ENCODE measurements around the gene BCL6. TPM values are rescaled to one million over a fixed set of nuclear protein-coding genes. Genes with fewer than 3 reads are reported as not detected.

Gene BCL6
- total RNA-seq, 1 donor from 2014 or later: 123 TPM

DNA sequence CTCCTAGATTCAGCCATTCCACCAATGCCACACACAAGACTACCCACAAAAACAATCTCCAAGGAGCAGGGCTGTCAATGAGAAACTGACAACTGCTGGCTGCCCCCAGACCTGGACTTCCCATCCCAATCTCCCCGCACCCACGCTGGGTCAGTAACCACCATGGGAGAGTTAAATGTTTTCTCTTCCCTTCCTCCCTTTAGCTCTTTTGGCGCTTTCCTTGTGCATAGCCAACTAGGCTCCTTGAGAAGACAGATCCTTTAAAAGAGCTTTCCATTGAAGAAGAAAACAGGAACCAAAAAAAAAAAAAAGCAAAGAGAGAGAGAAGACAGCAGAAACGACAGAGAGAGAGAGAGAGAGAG, 8.3 kb downstream of the BCL6 start:
- H3K4me1 ChIP-seq: peaks cover 52% of the 10 kb centered on the region
- ATAC-seq: no peak
- intact Hi-C loops (cut with DNase I): no loop called here

DNA sequence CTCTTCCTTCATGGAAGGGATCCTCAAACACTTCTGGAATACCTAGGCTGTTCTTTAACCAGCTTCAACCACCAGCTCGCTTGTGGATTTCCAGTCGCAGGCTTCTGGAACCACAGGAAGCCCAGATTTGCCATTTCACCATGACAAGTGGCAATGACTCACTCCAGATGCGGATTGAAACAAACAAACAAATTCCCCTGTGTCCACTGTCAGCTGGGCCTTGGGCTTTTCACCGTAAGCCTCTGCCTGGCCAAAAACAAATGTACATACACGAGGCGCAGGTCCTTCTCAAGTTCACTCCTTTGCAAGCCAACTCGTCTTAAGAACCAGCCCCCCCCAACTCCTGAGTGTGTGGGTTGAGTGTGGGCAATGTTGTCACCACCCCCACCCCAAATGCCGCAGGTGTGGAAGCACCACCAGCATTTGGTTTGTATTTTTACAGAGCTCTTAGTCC, 8.8 kb downstream of the BCL6 start:
- intact Hi-C loops (cut with DNase I): no loop called here
- ATAC-seq (no peak), DNase-seq (peak; percentile 45)
- TF ChIP-seq, protein P1, sequence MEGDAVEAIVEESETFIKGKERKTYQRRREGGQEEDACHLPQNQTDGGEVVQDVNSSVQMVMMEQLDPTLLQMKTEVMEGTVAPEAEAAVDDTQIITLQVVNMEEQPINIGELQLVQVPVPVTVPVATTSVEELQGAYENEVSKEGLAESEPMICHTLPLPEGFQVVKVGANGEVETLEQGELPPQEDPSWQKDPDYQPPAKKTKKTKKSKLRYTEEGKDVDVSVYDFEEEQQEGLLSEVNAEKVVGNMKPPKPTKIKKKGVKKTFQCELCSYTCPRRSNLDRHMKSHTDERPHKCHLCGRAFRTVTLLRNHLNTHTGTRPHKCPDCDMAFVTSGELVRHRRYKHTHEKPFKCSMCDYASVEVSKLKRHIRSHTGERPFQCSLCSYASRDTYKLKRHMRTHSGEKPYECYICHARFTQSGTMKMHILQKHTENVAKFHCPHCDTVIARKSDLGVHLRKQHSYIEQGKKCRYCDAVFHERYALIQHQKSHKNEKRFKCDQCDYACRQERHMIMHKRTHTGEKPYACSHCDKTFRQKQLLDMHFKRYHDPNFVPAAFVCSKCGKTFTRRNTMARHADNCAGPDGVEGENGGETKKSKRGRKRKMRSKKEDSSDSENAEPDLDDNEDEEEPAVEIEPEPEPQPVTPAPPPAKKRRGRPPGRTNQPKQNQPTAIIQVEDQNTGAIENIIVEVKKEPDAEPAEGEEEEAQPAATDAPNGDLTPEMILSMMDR (IDR thresholded peaks at IDR 0.05): no peak
- Histone ChIP-seq H3K4me3 (peak overlapping the region; percentile 69), H3K27me3 (ENCODE audit: low read depth) (no peaks in the 10 kb centered on the region), H3K4me1 (peaks cover 47% of the 10 kb centered on the region), H3K36me3 (peaks cover 35% of the 10 kb centered on the region), H3K9me3 (no peaks in the 10 kb centered on the region), H3K27ac (peak overlapping the region; percentile 99)

More for the DNA sequence above, 8.3 kb downstream of the BCL6 start:
- TF ChIP-seq, protein P1 (IDR thresholded peaks at IDR 0.05): no peak
- Histone ChIP-seq H3K4me3 (peak overlapping the region; percentile 69), H3K36me3 (peaks cover 30% of the 10 kb centered on the region), H3K27me3 (ENCODE audit: low read depth) (no peaks in the 10 kb centered on the region), H3K27ac (peak overlapping the region; percentile 99), H3K9me3 (no peaks in the 10 kb centered on the region)
- peak; percentile 46 for DNase-seq

DNA sequence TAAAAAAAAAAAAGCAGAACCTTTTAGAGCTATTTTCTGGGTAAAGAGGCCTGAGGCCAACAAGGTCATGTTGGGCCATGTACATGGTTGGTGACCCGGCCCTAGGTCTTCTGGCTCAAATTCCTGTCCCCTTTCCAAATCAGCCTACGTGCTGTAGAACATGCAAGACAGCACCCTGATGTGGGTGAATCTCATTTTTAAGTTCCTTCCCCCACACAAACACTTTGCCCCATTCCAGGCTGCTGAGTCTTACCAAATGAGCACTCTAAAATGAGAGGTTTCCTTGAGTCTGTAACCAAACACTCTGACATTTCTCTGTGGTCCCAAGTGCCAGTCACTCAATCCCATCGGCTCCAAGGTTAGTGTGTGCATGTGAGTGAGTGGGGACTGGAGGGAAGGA, 9.4 kb downstream of the BCL6 start:
- H3K27me3 ChIP-seq (ENCODE audit: low read depth): no peaks in the 10 kb centered on the region
- TF ChIP-seq, protein P1 (IDR thresholded peaks at IDR 0.05): no peak
- H3K27ac ChIP-seq: peak overlapping the region; percentile 99
- DNase-seq: no peak
- peaks cover 41% of the 10 kb centered on the region for H3K4me1 ChIP-seq
- intact Hi-C loops (cut with DNase I): no loop called here
- peak overlapping the region; percentile 69 for H3K4me3 ChIP-seq
- H3K9me3 ChIP-seq: no peaks in the 10 kb centered on the region
- H3K36me3 ChIP-seq: peaks cover 41% of the 10 kb centered on the region
- ATAC-seq: no peak

DNA sequence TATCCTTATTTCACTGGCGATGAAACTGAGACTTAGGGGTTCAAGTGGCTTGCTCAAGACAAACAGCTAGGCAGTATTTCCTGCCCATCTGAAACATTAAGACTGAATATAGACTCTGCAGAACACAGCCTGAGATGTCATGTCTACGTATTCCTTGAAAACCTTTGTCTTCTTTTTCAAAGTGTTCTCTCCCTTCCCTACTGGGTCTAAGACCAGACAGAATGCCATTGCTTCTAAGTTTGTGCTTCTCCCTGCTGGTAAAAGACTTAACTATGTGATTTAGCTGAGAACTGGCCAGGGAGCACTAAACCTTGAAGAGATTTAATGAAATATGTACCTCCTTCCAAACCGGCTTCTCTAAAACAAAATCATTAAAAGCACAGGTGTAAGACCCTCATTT, 9.9 kb downstream of the BCL6 start:
- TF ChIP-seq, protein P1 (IDR thresholded peaks at IDR 0.05): no peak
- no peak overlapping the region for H3K27ac ChIP-seq
- DNase-seq (no peak), ATAC-seq (no peak)
- no peaks in the 10 kb centered on the region for H3K27me3 ChIP-seq (ENCODE audit: low read depth)
- no peak overlapping the region for H3K4me3 ChIP-seq
- H3K36me3 ChIP-seq: peaks cover 46% of the 10 kb centered on the region
- H3K4me1 ChIP-seq: peaks cover 36% of the 10 kb centered on the region
- intact Hi-C loops (cut with DNase I): no loop called here
- no peaks in the 10 kb centered on the region for H3K9me3 ChIP-seq

DNA sequence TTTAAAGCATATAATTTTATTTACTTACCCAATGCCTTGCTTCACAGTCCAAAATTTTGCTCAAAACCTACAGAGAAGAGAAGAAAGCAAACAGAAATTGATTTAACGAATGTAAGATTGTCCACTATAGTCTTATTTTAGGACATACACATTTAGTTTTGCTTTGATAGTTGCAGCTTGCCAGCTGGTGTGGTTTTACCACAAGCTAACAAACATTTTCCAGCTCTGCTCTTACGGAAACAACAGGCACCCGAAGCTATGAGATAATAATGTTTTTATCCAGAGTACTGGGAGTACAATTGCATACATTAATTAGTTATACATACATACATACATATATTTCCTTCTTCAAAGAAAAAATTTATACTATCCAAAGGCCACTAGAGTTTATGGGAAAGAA, 10.4 kb downstream of the BCL6 start:
- Histone ChIP-seq H3K36me3 (peaks cover 51% of the 10 kb centered on the region), H3K27ac (no peak overlapping the region), H3K4me1 (peaks cover 33% of the 10 kb centered on the region), H3K9me3 (no peaks in the 10 kb centered on the region), H3K27me3 (ENCODE audit: low read depth) (no peaks in the 10 kb centered on the region), H3K4me3 (no peak overlapping the region)
- DNase-seq (no peak), ATAC-seq (no peak)
- intact Hi-C loops (cut with DNase I): no loop called here
- TF ChIP-seq, protein P1 (IDR thresholded peaks at IDR 0.05): no peak

DNA sequence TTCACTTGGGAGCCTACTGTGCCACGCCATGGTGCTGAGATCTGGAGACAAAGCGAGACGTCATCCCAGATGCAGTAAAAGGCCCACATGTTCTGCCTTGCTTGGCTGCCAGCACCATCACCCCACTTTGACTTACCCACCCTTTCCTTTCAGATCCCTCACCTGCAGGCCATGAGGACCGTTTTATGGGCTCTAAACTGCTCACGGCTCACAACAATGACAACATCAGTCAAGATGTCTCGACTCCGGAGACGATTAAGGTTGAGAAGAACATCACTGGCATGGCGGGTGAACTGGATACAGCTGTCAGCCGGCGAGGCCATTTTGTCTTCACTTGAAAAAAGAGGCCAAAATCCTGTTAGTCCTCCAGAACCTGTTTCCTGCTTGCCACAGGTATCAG, 11.9 kb downstream of the BCL6 start:
- DNase-seq (no peak), ATAC-seq (no peak)
- intact Hi-C loops (cut with DNase I): no loop called here
- peaks cover 25% of the 10 kb centered on the region for H3K4me1 ChIP-seq
- TF ChIP-seq, protein P1 (IDR thresholded peaks at IDR 0.05): no peak
- H3K9me3 ChIP-seq: no peaks in the 10 kb centered on the region
- no peaks in the 10 kb centered on the region for H3K27me3 ChIP-seq (ENCODE audit: low read depth)
- no peak overlapping the region for H3K4me3 ChIP-seq
- peaks cover 66% of the 10 kb centered on the region for H3K36me3 ChIP-seq
- no peak overlapping the region for H3K27ac ChIP-seq
